Renal pelvis (tissue), 12 donors: ENCODE data around the gene PRR36. TPM values are rescaled to one million over a fixed set of nuclear protein-coding genes. Genes with fewer than 3 reads are reported as not detected.
"Not testable (repeated sequence)": the region's sequence is repeated elsewhere in the genome, so short reads cannot be mapped to it uniquely, and the experiment has no call there.

Experiments used
- DNase-seq: peaks from one replicate; pipeline ENCODE4 v3.0.0-alpha.2; 2013
- long read RNA-seq, 16 experiments: transcript quantifications; one replicate each; lab custom pipeline, GENCODE V29; 2026
- polyA plus RNA-seq, 3 donors: library from polyadenylated mRNA; unstranded; fragments of 120-200 nt; gene quantifications; one replicate each; pipeline ENCODE4 v1.2.1, GENCODE V29; 2013; ENCODE audit not compliant: insufficient read length in 3 of 3

Gene PRR36
- 10 to 100 TPM in 1 of 3 donors, 1 to 10 TPM in 2; 9.0 to 10.1 (median 9.6) TPM for polyA plus RNA-seq
- long read RNA-seq, donor 1: 0 reads
- long read RNA-seq, donor 2: 0 reads
- long read RNA-seq, donor 3, partial matches to known transcripts: 5 of 5 reads
- long read RNA-seq, donor 3, other reads (novel, unspliced or antisense): 0 of 5 reads
- long read RNA-seq, donor 4: 0 reads
- long read RNA-seq, donor 5: 0 reads
- long read RNA-seq, donor 6: 0 reads
- long read RNA-seq, donor 7, partial matches to known transcripts: 6 of 6 reads
- long read RNA-seq, donor 7, other reads (novel, unspliced or antisense): 0 of 6 reads
- long read RNA-seq, donor 8: 0 reads
- long read RNA-seq, donor 9: 0 reads
- long read RNA-seq, donor 10: 0 reads
- long read RNA-seq, donor 11: 0 reads
- long read RNA-seq, donor 12, full-length matches to known transcripts: 1 of 1 reads
- long read RNA-seq, donor 12, partial matches to known transcripts: 0 of 1 reads
- long read RNA-seq, donor 12, other reads (novel, unspliced or antisense): 0 of 1 reads
- long read RNA-seq, donor 13: 0 reads
- long read RNA-seq, donor 14: 0 reads
- long read RNA-seq, donor 15: 0 reads
- long read RNA-seq, donor 16: 0 reads

DNA sequence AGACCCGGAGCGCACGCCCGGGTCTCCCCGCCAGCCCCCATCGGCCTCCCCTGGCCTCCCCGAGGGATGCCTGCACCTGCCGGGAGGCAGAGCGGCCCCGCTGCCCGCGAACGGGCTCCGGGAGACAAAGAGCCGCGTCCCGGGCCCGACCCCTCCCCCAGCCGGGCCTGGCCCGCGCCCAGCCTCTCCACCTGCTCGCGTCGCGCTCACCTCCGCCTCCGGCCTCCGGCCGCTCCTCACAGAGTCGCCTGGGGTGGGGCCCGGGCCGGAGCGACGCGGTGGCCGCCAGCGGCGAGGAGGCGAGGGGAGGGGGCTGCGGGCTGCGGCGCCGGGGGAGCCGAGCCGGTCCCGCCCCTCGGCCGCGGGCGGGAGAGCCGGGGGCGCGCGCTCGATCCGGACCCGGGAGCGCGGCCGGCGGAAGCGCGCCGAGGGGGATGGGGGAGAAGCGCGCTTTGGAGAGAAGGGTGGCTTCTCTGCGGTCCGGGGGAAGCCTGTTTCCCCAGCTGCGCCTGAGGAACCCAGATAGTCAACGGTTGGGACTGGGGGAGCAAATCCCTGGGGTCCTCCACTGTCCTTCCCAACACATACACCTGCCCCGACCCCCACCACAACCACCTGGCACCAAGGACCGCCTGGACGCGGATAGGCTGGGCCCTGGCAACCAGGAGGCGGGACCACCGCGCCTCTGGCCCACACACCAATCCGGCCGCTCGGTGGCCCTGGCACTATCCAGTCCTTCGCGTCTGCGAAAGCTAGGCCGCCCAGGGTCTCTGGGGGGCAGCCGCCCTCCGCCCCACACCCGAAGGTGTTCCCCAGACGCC lies at the start of gene PRR36:
Gene PRR36, minus strand, starts transcription at position 315 of the 821 bp plus-strand sequence. CDS start 701 bp downstream, outside the sequence.
- DNase-seq: peak; percentile 80

DNA sequence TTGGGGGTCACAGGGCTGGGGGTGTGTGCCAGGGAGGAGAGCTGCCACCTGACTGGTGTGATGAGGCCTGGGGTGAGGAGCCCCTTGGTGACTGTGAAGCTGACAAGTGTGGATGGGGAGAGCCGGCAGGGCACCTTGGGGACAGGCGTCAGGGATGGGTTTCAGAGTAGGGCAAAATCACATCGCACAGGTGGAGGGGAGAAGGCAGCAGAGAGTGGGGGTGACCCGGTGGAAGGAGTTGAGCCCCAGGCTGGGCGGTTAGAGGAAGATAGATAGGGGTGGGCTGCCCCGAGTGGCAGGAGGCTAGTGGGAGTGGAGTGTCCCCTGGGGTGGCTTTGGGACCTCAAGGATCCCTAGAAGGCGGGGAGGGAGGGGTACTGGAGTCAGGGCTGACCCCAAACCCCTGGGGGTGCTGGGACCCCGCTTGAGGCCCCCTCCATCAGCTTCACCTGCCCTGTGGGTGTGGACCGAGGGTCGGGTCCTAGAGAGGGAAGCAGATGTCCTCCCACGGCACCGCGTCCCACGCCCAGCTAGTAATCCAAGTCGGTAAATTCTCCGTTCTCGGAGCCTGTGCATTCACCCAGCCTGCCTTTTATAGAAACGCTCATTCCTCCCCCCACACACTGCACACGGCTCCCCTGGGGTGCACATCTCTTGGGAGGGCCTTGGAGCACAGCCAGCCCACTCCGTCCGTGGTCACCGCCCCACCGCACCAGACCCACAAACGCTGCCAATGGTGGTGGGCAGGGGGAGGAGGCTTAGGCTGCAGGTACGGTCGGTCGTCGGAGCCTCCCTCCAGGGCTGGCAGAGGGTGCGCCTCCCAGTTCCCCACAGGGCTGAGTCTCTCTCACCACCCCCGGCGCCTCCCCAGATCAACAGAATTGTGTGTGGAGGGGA lies 49.4 kb upstream of the PRR36 start:
- no peak for DNase-seq

DNA sequence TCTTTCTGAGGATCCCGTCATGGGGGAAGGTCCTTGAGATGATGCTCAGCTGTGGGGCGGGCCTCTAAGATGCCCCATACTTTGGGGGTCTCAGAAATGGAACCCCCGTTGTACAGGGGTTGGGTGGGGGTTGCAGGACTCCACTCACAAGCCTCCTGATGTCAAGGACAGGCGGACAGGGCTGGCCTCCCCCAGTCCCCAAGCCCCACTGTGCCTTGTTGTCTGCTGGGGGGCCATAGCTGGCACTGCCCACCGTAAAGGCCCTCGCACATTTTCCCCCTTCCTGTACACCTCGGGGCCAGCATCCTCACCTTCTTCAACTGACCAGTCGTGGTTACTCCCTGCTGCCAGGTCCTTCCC lies 48.6 kb upstream of the PRR36 start:
- no peak for DNase-seq

DNA sequence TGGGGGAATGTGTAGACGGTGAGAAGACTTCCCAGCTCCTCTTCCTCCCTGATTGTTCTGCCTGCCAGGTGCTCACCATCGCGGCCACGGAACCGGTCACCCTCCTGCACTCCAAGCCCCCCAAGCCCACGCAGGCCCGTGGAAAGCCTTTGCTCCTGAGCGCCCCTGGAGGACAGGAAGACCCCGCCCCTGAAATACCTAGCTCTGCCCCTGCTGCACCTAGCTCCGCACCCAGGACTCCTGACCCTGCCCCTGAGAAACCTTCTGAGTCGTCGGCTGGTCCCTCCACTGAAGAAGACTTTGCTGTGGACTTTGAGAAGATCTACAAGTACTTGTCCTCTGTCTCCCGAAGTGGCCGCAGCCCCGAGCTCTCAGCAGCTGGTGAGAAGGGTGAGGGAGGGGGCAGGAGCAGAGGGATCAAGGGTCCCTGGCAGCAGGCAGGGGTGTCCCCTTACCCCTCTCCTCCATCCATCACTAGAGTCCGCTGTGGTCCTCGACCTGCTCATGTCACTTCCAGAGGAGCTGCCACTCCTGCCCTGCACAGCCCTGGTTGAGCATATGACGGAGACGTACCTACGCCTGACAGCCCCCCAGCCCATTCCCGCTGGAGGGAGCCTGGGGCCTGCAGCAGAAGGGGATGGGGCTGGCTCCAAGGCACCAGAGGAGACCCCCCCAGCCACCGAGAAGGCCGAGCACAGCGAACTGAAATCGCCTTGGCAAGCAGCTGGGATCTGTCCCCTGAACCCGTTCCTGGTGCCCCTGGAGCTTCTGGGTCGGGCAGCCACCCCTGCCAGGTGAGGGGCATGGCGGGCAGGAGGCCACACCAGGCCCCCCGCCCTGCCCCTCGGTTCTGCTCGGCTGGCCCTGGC lies 48.0 kb upstream of the PRR36 start:
- no peak for DNase-seq

DNA sequence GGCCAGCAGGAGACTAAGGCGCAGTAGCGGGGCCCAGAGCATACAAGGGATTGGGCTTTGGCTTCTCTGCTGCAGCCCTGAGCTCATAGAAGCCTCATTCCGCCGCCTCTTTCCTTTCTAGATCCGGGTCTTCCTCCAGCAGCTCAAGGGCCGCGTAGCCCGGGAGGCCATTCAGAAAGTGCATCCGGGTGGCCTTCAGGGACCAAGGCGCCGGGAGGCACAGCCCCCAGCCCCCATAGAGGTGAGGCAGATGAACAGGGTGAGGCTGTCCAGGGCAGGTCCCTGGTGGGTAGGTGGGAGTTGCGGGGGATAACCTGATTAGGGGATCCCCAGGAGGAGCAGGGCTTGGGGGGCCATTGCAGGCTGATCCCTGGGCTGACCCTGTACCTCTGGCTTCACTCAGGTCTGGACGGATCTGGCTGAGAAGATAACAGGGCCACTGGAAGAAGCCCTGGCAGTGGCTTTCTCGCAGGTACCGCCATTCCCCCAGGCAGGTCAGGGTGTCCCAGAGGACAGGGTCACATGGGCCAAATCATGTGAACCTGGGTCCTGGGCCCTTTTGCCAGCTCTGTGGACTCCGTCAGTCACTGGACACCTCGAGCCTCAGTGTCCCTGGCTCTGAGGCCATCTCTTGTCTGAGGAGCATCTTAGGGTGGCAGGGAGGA lies 47.2 kb upstream of the PRR36 start:
- no peak for DNase-seq

DNA sequence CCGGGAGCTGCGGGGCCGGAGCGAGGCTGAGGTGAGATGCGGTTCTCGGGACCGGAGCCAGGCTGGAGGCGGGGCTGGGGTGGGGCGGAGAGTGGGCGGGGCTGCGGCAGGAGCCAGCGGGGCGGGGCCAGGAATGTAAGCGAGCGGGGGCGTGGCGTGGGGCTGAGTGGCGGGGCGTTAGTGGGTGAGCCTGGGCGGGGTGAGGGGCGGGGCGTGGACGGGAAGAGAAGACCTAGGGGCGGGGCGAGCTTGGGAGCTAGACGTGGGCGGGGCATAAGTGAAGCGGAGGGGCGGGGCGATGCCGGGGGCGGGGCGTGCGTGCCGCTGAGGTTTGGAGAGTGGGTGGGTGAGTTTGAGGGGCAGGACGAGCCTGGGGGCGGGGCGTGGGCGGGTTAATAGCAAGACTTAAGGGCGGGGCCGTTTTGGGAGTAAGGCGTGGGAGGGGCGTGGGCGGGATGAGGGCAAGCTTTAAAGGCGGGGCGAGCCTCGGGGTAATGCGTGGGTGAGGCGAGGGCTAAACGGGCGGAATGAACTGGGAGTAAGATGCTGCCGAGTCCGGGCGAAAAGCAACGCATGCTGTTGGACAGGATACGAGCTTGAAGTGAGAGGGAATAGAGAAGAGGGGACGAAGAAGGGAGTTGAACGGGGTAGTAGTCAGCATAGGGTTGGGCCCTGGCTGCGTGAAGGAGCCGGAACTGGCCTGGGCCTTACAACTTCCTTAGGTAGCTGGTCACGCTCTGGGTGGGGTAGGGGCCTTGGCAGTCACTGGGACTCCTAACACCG lies 46.5 kb upstream of the PRR36 start:
- peak; percentile 93 for DNase-seq

DNA sequence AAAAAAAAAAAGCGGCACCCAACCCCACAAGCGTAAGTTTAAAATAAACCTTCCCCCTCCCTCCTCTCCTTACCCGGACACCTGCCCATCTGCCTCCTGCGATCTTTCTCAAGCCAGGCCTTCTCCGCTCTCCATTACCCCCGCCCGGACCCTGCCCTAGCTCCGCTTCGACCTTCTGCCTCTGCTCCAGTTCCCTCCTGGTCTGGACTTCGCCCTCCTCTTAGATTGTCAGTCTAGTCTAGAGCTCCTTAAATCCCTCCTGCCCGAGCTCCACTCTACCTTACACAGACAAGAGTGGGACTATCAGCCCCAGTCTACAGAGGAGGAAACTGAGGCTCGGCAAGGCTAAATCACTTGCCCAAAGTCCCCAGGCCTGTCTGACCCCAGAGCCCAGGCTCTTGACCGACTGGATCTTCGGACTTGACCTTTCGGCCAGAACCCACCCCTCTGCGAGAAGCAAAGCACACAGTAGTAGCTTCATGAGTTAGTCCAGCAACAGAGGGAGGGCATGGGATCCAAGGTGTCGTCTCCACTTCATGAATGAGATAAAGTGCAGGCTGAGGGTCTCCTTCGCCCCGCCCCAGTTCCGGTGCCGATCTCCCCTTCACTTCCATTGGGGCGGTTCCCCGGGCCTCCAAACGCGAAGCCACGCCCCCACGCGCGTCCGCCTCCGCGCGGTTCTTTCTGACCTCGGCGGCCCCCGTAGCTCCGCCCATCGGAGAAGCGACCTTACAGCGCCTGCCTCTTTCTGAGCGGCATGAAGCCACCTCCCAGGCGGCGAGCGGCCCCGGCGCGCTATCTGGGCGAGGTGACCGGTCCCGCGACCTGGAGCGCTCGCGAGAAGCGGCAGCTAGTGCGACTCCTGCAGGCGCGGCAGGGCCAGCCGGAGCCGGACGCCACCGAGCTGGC lies 45.7 kb upstream of the PRR36 start, which contains the start of gene SNAPC2:
Gene SNAPC2, plus strand, starts transcription at position 729 of the 909 bp plus-strand sequence. Its CDS starts 29 bp downstream, at position 758.
- peak; percentile 94 for DNase-seq

DNA sequence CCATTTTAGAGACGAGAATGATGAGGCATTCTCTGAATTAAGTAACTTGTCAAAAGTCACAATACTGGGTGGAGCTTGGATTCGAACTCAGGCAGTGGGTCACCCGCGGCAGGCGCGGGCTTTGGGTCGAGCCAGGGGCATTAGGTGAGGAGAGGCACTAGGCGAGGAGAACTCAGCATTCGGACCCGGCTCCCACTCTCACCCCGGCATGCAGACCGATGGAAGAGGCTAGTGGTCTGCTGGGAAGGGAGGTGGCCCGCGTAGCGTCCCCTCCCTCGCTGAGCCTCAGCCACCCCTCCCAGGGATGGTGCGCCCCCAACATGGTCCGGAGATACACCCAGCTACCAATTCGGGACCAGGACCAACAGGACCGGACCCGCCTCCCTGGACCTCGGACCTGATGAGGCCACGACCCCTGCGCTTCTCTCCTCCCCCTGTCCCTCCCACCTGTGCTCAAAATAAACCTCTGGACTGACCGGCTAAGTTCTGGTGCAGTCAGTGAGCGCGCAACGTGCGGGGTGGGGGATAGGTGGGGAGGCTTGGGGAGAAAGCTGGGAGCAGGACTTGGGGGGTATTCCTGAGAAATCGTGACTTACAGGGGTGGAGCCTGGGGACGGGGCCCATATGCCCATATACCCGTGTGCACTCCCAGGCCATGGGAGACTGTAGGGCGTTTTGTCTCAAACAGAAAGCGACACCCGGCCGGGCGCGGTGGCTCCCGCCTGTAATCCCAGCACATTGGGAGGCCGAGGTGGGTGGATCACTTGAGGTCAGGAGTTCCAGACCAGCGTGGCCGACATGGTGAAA lies 44.6 kb upstream of the PRR36 start:
- DNase-seq: no peak

DNA sequence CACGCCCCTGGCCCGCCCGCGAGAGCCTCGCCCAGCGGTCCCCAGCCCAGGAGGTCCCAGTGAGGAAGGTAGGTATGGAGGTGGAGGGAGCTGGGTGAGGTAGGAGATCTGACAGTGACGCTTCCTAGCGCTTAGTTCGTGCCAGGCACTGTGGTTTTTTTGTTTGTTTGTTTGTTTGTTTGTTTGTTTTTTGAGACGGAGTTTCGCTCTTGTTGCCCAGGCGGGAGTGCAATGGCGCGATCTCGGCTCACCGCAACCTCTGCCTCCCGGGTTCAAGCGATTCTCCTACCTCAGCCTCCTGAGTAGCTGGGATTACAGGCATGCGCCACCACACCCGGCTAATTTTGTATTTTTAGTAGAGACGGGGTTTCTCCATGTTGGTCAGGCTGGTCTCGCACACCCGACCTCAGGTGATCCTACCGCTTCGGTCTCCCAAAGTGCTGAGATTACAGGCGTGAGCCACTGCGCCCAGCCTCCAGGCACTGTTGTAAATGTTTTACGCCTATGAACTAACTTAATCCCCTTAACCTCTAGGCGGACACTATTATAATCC lies 43.9 kb upstream of the PRR36 start:
- DNase-seq: not testable (repeated sequence)

DNA sequence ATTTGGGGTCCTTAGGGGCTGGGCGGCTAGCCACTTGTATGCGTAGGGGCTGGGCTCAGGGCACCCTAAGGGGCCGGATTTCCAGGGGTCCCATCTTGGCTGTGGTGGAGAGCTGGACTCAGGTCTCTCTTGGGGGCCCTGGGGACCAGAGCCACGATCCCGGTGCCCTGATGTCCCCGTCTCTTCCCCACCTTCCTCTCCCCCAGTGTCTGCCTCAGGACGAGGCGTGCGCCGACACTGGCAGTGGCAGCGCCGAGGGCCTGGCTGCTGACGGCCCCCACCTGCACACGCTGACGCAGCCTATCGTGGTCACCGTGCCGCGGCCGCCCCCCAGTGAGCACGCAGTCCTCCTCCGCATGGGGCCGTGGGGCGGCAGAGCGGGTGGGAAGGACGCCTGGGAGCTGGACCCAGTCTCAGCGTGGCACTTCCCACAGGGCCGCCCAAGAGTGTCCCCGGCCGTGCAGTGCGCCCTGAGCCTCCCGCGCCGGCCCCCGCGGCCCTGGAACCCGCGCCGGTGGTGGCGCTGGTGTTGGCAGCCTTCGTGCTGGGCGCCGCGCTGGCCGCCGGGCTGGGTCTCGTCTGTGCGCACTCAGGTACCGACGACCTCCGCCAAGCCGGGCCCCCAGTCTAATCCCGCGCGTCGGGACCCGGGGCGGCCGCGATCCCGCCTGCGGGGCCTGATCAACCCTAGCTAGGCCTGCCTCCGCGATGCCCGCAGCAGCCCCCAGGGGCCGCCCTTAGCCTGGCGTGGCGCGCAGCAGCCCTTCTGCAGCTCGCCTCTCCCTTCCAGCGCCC lies 43.3 kb upstream of the PRR36 start:
- DNase-seq: no peak

DNA sequence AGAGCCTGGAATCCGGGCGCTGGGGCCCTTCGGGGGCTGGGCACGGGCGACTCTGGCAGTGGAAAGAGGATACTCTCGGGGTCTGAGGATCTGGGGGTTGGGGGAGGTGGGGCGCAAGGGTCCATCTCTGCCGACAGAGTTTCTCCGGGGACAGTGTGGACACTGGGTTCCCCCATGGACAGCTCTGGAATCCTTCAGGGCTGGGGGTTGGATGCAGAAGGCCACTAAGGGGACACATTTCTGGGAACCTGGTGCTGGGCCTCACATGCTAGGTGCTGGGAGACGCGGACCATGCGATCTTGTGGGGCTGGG lies 42.7 kb upstream of the PRR36 start:
- no peak for DNase-seq

DNA sequence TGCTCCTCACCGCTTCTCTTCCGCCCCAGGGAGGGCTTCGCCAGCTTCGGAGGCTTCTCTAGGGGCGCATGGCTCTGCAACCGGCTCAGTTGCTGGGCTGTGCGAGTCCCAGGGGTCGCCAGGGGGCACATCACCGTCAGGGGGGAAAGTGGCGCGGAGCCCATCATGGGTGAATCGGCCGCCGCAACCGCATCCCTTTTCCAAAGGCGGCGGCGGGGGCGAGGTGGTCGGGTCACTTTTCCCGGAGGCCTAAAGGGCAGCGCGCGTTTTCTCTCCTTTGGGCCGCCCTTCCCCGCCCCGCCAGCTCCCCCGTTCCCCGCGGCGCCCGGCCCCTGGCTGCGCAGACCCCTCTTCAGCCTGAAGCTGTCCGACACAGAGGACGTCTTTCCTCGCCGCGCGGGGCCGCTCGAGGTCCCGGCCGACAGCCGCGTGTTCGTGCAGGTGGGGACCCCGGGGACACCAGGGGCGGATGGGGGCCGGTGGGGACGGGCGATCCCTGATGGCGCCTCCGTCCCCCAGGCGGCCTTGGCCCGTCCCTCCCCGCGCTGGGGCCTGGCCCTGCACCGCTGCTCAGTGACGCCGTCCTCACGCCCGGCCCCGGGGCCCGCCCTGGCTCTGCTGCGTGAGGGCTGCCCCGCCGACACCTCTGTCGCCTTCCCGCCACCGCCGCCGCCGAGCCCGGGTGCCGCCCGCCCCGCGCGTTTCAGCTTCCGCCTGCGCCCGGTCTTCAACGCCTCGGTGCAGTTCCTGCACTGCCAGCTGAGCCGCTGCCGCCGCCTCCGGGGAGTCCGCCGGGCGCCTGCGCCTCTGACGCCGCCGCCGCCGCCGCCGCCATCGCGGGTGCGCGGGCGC lies 42.1 kb upstream of the PRR36 start:
- DNase-seq: no peak

DNA sequence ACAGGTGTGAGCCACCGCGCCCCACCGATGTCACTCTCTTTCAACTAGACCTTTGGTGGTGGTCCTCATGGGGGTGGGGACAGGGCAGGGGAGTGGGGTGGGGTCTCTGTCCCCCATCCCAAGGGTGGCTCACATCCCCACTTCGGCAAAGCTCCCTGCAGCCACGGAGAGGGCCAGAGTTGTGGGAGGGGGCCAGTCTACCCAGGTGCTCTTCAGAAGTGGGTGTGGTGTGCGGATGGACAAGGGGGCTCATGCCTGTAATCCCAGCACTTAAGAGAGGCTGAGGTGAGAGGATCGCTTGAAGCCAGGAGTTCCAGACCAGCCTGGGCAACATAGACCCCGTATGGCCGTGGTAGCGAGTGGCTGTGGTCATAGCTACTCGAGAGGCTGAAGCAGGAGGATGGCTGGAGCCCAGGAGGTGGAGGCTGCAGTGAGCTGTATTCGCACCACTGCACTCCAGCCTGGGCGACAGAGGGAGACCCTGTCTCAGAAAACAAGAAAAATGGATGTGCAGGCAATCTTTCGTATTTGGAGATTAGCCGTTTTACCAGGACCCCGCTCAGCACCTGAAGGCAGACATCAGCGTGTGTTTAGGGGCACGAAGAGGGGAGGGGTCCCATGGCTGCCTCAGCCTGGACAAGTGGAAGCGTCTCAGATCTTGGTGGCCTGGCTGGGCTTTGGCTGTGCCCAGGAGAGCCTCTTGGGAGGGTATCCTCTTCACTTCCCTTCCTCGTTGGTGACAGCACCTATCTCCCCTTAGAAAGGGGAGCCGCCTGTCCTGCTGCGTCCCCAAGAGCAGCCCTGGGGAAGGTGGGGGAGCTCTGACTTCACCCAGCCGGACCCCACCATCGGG lies 41.3 kb upstream of the PRR36 start:
- no peak for DNase-seq

DNA sequence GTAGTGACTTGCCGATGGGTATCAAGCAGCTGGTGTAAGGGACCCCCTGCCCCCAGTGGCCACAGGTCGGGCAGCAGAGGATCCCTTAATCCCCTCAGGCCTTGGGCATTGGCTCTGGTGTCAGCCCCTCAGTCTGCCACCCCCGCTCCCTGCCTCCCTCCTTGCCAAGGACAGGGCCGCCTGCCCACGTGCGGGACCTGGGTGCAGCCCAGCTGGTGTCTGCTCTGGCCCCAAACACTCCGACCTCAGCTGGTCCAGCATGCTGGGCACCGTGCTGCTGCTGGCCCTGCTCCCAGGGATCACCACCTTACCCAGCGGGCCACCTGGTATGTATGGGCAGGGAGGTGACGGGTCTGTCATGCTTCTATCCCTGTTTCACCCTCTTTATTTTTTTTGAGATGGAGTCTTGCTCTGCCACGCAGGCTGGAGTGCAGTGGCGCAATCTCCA lies 40.4 kb upstream of the PRR36 start, which contains the start of gene TGFBR3L:
Gene TGFBR3L, plus strand, starts transcription at position 233 of the 448 bp plus-strand sequence.
- DNase-seq: no peak
